DND-41 (cell line): ENCODE data around the gene HID1.

Source experiments
- ATAC-seq: fragments of 200-7000 bp; cut with Tn5 transposase; 3 replicates; pipeline ENCODE4 v1.9.1; 2021; ENCODE audit warnings: low read depth; ENCODE audit not compliant: insufficient read depth
- DNase-seq: peaks from one replicate; pipeline ENCODE4 v3.0.0-alpha.2; 2020
- H2AFZ ChIP-seq: 2 replicates; pipeline ENCODE4 v1.6.0; 2012; ENCODE audit warnings: low read depth, low read length
- H3K27ac ChIP-seq: 2 replicates; pipeline ENCODE4 v1.5.1; 2012; ENCODE audit warnings: low read length, inconsistent platforms
- H3K27me3 ChIP-seq: fragments of 200-600 bp; sonication (generic); 2 replicates; pipeline ENCODE4 v1.6.0; 2012; ENCODE audit warnings: low read length, mild to moderate bottlenecking, inconsistent platforms; ENCODE audit not compliant: insufficient read depth, poor library complexity
- H3K36me3 ChIP-seq: 2 replicates; pipeline ENCODE4 v1.5.1; 2012; ENCODE audit warnings: low read length, inconsistent platforms; ENCODE audit not compliant: insufficient read depth
- H3K4me1 ChIP-seq: 2 replicates; pipeline ENCODE4 v1.5.1; 2012; ENCODE audit warnings: mild to moderate bottlenecking, low read length; ENCODE audit not compliant: insufficient read depth
- H3K4me2 ChIP-seq: 2 replicates; pipeline ENCODE4 v1.6.0; 2012; ENCODE audit warnings: mild to moderate bottlenecking, moderate library complexity, low read length, inconsistent platforms; ENCODE audit not compliant: insufficient read depth
- H3K4me3 ChIP-seq, 2 experiments: fragments of 200-600 bp in 1 of 2; shearing (Covaris generic) in 1 of 2; 2 replicates each; pipeline ENCODE4 v1.5.1; 2012 to 2016; ENCODE audit warnings: inconsistent platforms in 2 of 2, low read length in 2 of 2, mild to moderate bottlenecking in 2 of 2, low read depth in 1 of 2, moderate library complexity in 1 of 2
- H3K79me2 ChIP-seq: 2 replicates; pipeline ENCODE4 v1.6.0; 2012; ENCODE audit warnings: low read length, inconsistent platforms; ENCODE audit not compliant: insufficient read depth
- H3K9ac ChIP-seq: 2 replicates; pipeline ENCODE4 v1.6.0; 2012; ENCODE audit warnings: low read depth, mild to moderate bottlenecking, inconsistent platforms, low read length, moderate library complexity
- H3K9me3 ChIP-seq: 2 replicates; pipeline ENCODE4 v1.5.1; 2012; ENCODE audit warnings: low read length, moderate library complexity, mild to moderate bottlenecking, inconsistent platforms; ENCODE audit not compliant: insufficient read depth, severe bottlenecking
- H4K20me1 ChIP-seq: 2 replicates; pipeline ENCODE4 v1.6.0; 2012; ENCODE audit warnings: low read length; ENCODE audit not compliant: insufficient read depth
- CTCF ChIP-seq: IDR thresholded peaks from 2 replicates; pipeline ENCODE4 v1.5.1; 2012; ENCODE audit warnings: borderline replicate concordance, low read length, moderate library complexity, mild to moderate bottlenecking; ENCODE audit not compliant: poor library complexity, severe bottlenecking; ENCODE audit errors: extremely low read depth
- EZH2 ChIP-seq: IDR thresholded peaks from 3 replicates; pipeline ENCODE4 v1.6.1; 2012; ENCODE audit warnings: borderline replicate concordance, low read depth, mild to moderate bottlenecking, moderate library complexity, low read length, inconsistent platforms; ENCODE audit not compliant: severe bottlenecking

Gene HID1

GRCh38 chr17:74959826-74960515, 12.6 kb downstream of the HID1 start:
- H3K9me3 ChIP-seq: no peaks in the 10 kb centered on the region
- TF ChIP-seq CTCF (no peak), EZH2 (no peak)
- H3K79me2 ChIP-seq: no peaks in the 10 kb centered on the region
- no peaks in the 10 kb centered on the region for H4K20me1 ChIP-seq
- no peak for DNase-seq
- H3K27ac ChIP-seq: no peak overlapping the region
- no peak overlapping the region for H2AFZ ChIP-seq
- no peak for ATAC-seq
- no peaks in the 10 kb centered on the region for H3K36me3 ChIP-seq
- H3K4me3 ChIP-seq: no peak overlapping the region
- H3K9ac ChIP-seq: no peak overlapping the region
- peaks cover 3% of the 10 kb centered on the region; the same call in 1 of the 2 replicates for H3K4me1 ChIP-seq
- H3K27me3 ChIP-seq: peaks cover 4% of the 10 kb centered on the region
- H3K4me2 ChIP-seq: no peak overlapping the region

- Histone ChIP-seq H3K27ac (no peak overlapping the region), H3K4me2 (no peak overlapping the region), H3K4me1 (peaks cover 3% of the 10 kb centered on the region; the same call in 1 of the 2 replicates), H3K9ac (no peak overlapping the region), H3K36me3 (no peaks in the 10 kb centered on the region), H2AFZ (no peak overlapping the region), H3K9me3 (no peaks in the 10 kb centered on the region), H3K79me2 (no peaks in the 10 kb centered on the region), H3K4me3 (no peak overlapping the region), H3K27me3 (peaks cover 4% of the 10 kb centered on the region), H4K20me1 (no peaks in the 10 kb centered on the region)
- ATAC-seq (peak; percentile 74), DNase-seq (peak; percentile 81)
- TF ChIP-seq EZH2 (no peak), CTCF (peak; percentile 94)
Observed at GRCh38 chr17:74957935-74958740, 14.4 kb downstream of the HID1 start.

- H3K9ac ChIP-seq: no peak overlapping the region
- no peak overlapping the region for H3K27ac ChIP-seq
- no peak overlapping the region for H3K4me2 ChIP-seq
- DNase-seq: no peak
- H3K27me3 ChIP-seq: peaks cover 4% of the 10 kb centered on the region
- no peak overlapping the region for H3K4me3 ChIP-seq
- no peaks in the 10 kb centered on the region for H4K20me1 ChIP-seq
- H3K79me2 ChIP-seq: no peaks in the 10 kb centered on the region
- H3K36me3 ChIP-seq: no peaks in the 10 kb centered on the region
- TF ChIP-seq EZH2 (no peak), CTCF (no peak)
- H3K9me3 ChIP-seq: no peaks in the 10 kb centered on the region
- no peak for ATAC-seq
- no peak overlapping the region for H2AFZ ChIP-seq
- H3K4me1 ChIP-seq: no peaks in the 10 kb centered on the region
Observed at GRCh38 chr17:74956093-74956492, 16.5 kb downstream of the HID1 start.
